Ishikawa (cell line): ENCODE results near the gene TNFSF12.
A peak's percentile ranks its signal among the peaks of the same experiment; 100 is the strongest.

ENCODE experiments used
- CEBPB ChIP-seq: IDR thresholded peaks from 2 replicates; pipeline ENCODE4 v1.6.1; 2012
- CREB1 ChIP-seq: IDR thresholded peaks from 2 replicates; pipeline ENCODE4 v1.6.1; 2012; ENCODE audit warnings: low read depth
- EGR1 ChIP-seq: IDR thresholded peaks from 2 replicates; pipeline ENCODE4 v1.6.1; 2012
- EP300 ChIP-seq: IDR thresholded peaks from 2 replicates; pipeline ENCODE4 v1.6.1; 2012; ENCODE audit warnings: borderline replicate concordance
- FOXM1 ChIP-seq: IDR thresholded peaks from 2 replicates; pipeline ENCODE4 v1.6.1; 2012; ENCODE audit warnings: low read depth, borderline replicate concordance
- NFIC ChIP-seq: IDR thresholded peaks from 2 replicates; pipeline ENCODE4 v1.6.1; 2012
- RAD21 ChIP-seq: IDR thresholded peaks from 2 replicates; pipeline ENCODE4 v1.6.1; 2012; ENCODE audit warnings: low read depth
- TAF1 ChIP-seq: IDR thresholded peaks from 2 replicates; pipeline ENCODE4 v1.6.1; 2012; ENCODE audit warnings: low read depth, mild to moderate bottlenecking
- TCF12 ChIP-seq: IDR thresholded peaks from 2 replicates; pipeline ENCODE4 v1.6.1; 2012; ENCODE audit warnings: low read depth
- TEAD4 ChIP-seq: IDR thresholded peaks from 2 replicates; pipeline ENCODE4 v1.6.1; 2012
- YY1 ChIP-seq: IDR thresholded peaks from 2 replicates; pipeline ENCODE4 v1.6.1; 2012; ENCODE audit warnings: low read depth
- ZBTB7A ChIP-seq: IDR thresholded peaks from 2 replicates; pipeline ENCODE4 v1.6.1; 2012; ENCODE audit warnings: low read depth
- TF ChIP-seq, protein P1 (sequence below): IDR thresholded peaks from 2 replicates; pipeline ENCODE4 v1.6.1; 2012
- TF ChIP-seq, protein P2 (sequence below): IDR thresholded peaks from 2 replicates; pipeline ENCODE4 v1.6.1; 2012
- TF ChIP-seq, protein P3 (sequence below): IDR thresholded peaks from 2 replicates; pipeline ENCODE4 v1.6.1; 2012; ENCODE audit warnings: low read depth, mild to moderate bottlenecking

TNFSF12 gene

DNA sequence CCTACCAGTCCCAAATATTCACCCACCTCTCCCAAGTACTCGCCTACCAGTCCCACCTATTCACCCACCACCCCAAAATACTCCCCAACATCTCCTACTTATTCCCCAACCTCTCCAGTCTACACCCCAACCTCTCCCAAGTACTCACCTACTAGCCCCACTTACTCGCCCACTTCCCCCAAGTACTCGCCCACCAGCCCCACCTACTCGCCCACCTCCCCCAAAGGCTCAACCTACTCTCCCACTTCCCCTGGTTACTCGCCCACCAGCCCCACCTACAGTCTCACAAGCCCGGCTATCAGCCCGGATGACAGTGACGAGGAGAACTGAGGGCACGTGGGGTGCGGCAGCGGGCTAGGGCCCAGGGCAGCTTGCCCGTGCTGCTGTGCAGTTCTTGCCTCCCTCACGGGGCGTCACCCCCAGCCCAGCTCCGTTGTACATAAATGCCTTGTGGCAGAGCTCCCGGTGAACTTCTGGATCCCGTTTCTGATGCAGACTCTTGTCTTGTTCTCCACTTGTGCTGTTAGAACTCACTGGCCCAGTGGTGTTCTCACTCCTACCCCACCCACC is 34.9 kb upstream of the TNFSF12 start:
- TF ChIP-seq TEAD4 (no peak), EGR1 (no peak), CEBPB (no peak), EP300 (no peak), YY1 (no peak), TCF12 (no peak), NFIC (no peak), TAF1 (no peak), RAD21 (no peak), ZBTB7A (no peak), FOXM1 (no peak), CREB1 (no peak)
- TF ChIP-seq, protein P1, sequence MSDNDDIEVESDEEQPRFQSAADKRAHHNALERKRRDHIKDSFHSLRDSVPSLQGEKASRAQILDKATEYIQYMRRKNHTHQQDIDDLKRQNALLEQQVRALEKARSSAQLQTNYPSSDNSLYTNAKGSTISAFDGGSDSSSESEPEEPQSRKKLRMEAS: no peak
- TF ChIP-seq, protein P2, sequence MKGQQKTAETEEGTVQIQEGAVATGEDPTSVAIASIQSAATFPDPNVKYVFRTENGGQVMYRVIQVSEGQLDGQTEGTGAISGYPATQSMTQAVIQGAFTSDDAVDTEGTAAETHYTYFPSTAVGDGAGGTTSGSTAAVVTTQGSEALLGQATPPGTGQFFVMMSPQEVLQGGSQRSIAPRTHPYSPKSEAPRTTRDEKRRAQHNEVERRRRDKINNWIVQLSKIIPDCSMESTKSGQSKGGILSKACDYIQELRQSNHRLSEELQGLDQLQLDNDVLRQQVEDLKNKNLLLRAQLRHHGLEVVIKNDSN: no peak
- TF ChIP-seq, protein P3, sequence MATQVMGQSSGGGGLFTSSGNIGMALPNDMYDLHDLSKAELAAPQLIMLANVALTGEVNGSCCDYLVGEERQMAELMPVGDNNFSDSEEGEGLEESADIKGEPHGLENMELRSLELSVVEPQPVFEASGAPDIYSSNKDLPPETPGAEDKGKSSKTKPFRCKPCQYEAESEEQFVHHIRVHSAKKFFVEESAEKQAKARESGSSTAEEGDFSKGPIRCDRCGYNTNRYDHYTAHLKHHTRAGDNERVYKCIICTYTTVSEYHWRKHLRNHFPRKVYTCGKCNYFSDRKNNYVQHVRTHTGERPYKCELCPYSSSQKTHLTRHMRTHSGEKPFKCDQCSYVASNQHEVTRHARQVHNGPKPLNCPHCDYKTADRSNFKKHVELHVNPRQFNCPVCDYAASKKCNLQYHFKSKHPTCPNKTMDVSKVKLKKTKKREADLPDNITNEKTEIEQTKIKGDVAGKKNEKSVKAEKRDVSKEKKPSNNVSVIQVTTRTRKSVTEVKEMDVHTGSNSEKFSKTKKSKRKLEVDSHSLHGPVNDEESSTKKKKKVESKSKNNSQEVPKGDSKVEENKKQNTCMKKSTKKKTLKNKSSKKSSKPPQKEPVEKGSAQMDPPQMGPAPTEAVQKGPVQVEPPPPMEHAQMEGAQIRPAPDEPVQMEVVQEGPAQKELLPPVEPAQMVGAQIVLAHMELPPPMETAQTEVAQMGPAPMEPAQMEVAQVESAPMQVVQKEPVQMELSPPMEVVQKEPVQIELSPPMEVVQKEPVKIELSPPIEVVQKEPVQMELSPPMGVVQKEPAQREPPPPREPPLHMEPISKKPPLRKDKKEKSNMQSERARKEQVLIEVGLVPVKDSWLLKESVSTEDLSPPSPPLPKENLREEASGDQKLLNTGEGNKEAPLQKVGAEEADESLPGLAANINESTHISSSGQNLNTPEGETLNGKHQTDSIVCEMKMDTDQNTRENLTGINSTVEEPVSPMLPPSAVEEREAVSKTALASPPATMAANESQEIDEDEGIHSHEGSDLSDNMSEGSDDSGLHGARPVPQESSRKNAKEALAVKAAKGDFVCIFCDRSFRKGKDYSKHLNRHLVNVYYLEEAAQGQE: no peak

DNA sequence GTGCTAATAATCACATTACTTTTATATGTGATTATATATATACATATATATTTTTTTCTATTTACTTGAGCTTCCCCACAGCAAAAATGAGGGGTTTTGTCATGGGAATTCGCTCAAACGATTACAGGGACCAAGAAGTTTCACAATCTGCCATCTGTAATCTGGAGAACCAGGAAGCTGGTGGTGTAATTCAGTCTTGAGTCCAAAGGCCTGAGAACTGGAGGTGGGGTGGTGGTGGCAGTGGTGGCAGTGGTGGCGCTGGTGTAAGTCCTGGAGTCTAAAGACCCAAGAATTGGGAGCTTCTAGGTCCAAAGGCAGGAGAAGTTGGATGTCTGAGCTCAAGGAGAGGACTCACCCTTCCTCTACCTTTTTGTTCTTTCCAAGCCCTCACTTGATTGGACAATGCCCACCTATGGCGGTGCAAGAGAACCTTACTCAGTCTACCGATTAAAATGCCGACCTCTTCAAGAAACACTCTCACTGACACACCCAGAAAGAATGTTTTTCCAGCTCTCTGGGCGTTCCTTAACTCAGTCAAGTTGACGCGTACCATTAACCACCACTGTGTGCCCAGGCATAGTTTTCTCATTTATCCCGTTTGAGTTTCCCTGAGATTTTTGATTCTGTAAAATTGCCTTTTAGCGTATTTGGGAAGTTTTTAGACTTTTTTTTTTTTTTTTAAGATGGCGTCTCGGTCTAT is 32.8 kb upstream of the TNFSF12 start:
- no peak for TF ChIP-seq YY1
- TF ChIP-seq EP300: no peak
- TF ChIP-seq, protein P2: no peak
- TF ChIP-seq EGR1: no peak
- no peak for TF ChIP-seq ZBTB7A
- no peak for TF ChIP-seq RAD21
- no peak for TF ChIP-seq NFIC
- no peak for TF ChIP-seq CEBPB
- no peak for TF ChIP-seq CREB1
- TF ChIP-seq TAF1: no peak
- TF ChIP-seq, protein P1: no peak
- TF ChIP-seq, protein P3: no peak
- TF ChIP-seq FOXM1: no peak
- TF ChIP-seq TEAD4: no peak
- TF ChIP-seq TCF12: no peak

DNA sequence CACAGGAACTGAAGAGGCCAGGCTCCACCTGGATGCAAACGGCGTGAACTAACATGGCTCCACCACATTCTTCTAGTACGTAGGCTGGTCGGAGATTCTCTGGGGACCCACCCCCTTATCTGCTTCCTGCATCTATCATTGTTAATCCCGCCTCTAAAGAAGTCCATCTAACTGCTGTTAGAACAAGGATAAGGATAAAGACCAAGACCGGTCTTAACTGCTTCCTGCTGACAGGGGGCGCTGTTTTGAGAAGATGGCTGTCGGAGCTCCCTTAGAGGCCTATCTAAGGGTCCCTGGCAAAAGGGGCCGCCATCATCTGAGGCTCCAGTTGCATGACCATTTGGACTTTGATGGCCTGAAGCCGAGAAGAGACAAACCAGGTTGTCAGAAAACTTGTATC is 25.8 kb upstream of the TNFSF12 start:
- TF ChIP-seq YY1 (peak; percentile 56; the same call in 1 of the 2 replicates), FOXM1 (no peak), TCF12 (no peak), RAD21 (peak; percentile 29; the same call in 1 of the 2 replicates)

DNA sequence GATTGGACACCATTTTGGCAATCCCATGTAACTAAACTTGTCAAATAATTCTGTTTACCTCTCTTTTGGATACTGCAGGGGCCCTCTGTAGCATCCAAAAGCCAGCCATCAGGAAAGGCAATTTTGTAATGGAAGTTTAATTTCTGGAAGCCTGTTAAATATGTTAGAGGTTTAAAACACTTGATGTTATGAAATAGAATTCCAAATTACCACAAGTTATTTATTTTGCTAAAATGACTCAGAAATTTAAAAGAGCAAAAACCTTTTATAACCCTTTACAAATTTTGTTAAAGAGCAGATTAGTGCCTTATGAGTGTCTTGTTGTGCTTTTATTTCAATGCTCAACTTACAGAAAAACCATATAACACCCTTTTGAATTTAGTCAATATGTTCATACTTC is 20.0 kb upstream of the TNFSF12 start:
- TF ChIP-seq EP300 (no peak), TAF1 (no peak), TCF12 (no peak), EGR1 (no peak), CEBPB (no peak), ZBTB7A (no peak), RAD21 (no peak)

DNA sequence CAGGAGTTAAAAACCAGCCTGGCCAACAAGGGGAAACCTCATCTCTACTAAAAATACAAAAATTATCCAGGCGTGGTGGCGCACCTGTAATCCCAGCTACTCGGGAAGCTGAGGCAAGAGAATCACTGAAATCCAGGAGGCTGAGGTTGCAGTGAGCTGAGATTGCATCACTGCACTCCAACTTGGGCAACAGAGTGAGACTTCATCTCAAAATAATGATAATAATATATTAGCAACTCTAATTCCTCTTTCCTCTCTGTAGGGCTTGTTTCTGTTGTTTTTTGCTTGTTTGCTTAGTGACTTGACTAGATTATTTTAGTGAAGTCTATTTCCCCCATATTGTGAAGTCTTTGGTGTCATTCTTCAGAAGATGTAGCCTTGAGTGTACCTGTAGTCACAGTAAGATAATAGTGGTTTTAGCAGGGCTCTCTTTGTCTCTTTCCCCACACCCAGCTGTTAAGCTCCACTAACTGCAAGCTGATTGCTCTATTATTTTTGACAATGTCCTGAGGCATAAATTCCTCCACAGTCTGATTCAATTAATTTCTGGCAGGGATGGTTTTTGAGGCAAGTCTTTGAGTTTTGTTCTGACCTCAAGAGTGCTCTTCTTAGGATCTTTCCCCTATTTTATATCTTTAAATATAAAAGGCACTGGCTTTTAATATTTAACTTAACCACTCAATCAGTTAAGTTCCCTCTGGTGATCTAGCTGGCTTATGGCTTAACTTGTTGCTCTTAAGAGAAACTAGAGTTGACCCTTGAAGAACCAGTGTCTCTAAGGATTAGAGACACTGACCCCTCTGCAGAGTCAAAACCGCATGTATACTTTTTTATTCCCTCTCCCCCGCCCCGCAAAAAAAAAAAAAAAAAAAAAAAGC is 18.6 kb upstream of the TNFSF12 start:
- TF ChIP-seq, protein P1: no peak
- TF ChIP-seq ZBTB7A (no peak), TEAD4 (no peak)
- TF ChIP-seq, protein P3: no peak
